ENCODE data around the gene MEIOB. TPM values are rescaled to one million over a fixed set of nuclear protein-coding genes. Genes with fewer than 3 reads are reported as not detected.

Gene MEIOB
- total RNA-seq, 1 donor = not detected

DNA sequence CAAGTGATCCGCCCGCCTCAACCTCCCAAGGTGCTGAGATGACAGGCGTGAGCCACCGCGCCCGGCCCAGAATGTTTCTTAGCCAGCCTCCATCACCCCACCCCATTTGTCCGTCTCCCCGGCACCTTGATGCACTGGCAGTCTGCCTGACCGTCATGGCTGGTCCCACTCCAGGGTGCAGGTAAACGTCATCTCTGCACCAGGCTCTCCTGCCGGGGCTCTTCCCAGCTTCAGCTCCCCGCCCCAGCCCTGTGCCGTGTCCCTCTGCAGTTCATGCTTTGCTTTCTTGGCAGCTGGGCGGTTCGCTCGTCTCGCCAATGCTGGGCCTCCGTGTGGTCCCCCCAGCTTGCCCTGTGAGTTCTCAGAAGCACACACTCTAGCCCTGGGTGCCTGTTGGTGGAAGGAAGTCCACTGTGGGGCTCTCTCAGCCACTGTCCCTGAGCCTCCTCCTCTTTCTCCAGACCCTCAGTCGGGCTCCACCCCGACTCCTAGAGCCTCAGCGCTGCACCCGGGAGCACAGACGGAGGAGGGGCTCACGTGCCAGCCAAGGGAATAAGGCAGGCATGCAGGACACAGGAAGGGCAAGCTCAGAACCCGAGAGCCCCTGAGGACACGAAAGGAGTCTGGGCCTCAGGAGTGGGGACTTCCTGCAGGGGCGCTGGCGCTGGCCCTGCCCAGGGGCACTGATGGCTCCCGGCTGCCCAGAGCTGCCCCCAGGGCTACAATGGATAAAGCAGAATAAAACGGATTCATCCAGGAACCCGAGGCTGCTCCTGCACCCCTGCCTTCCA, 34.3 kb upstream of the MEIOB start:
- no peaks in the 10 kb centered on the region for H4K20me1 ChIP-seq (ENCODE audit: insufficient read depth, low read length)
- no peak overlapping the region for H2AFZ ChIP-seq (ENCODE audit: low read length)
- peaks cover 42% of the 10 kb centered on the region for H3K27me3 ChIP-seq (ENCODE audit: insufficient read depth, low read length)
- H3K4me2 ChIP-seq (ENCODE audit: insufficient read depth, low read length) = no peak overlapping the region
- no peaks in the 10 kb centered on the region for H3K79me2 ChIP-seq (ENCODE audit: insufficient read depth, low read length)
- TF ChIP-seq, protein P1, sequence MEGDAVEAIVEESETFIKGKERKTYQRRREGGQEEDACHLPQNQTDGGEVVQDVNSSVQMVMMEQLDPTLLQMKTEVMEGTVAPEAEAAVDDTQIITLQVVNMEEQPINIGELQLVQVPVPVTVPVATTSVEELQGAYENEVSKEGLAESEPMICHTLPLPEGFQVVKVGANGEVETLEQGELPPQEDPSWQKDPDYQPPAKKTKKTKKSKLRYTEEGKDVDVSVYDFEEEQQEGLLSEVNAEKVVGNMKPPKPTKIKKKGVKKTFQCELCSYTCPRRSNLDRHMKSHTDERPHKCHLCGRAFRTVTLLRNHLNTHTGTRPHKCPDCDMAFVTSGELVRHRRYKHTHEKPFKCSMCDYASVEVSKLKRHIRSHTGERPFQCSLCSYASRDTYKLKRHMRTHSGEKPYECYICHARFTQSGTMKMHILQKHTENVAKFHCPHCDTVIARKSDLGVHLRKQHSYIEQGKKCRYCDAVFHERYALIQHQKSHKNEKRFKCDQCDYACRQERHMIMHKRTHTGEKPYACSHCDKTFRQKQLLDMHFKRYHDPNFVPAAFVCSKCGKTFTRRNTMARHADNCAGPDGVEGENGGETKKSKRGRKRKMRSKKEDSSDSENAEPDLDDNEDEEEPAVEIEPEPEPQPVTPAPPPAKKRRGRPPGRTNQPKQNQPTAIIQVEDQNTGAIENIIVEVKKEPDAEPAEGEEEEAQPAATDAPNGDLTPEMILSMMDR (IDR thresholded peaks at IDR 0.05; ENCODE audit: extremely low read depth, low read depth, low read length) = no peak
- no peaks in the 10 kb centered on the region for H3K36me3 ChIP-seq (ENCODE audit: insufficient read depth, low read length)
- no peak overlapping the region for H3K27ac ChIP-seq (ENCODE audit: low read depth, low read length)
- no peaks in the 10 kb centered on the region for H3K4me1 ChIP-seq (ENCODE audit: insufficient read depth, low read length)
- no peak overlapping the region for H3K4me3 ChIP-seq (ENCODE audit: insufficient read depth, low read length)
- DNase-seq (ENCODE audit: insufficient read length, low spot score, missing footprints) = peak; percentile 38
- H3K9me3 ChIP-seq (ENCODE audit: low read depth, low read length) = no peaks in the 10 kb centered on the region

DNA sequence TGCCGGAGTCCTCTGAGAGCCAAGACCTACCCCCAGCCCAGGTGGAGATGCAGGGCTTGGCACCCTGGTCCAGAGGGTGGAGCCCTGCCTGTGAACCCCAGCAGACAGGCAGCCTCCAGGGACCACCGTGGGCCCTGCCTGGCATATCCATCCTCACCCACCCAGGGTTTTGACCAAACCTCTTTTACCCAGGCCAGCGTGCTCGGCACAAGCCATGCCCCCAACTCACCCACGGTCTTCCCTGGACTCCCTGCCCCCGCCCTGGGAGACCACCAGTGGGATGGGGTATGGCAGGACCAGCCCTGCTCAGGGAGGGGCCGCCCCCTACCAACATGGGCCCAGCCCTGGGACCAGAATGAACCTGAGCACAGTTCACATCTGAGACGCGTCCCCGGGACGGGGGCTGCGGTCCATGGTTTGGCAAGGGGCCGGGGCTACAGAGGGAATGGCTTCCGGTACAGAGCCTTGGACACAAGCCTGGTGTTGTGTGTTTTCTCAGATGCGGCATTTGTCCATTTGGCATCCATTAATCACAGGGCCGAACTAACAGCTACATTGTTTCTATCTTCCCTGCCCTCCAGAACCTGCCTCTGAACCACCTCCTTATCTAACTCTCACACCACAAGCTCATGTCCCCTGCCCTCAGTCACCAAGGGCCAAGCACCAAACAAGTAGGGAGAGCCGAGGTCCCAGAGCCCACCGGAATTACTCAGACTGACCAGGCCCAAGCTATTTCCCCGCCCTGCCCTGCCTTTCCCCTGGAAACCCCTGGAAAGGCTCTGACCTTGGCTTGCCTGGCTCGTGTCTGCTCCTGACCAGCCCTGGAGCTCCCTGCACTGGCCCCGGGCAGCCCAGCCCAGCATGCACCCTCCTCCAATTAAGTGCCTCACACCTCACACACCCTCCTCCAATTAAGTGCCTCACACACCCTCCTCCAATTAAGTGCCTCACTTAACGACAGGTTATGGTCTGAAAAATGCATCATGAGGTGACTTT, 32.2 kb upstream of the MEIOB start:
- H4K20me1 ChIP-seq (ENCODE audit: insufficient read depth, low read length) = no peaks in the 10 kb centered on the region
- peak; percentile 73 for DNase-seq (ENCODE audit: insufficient read length, low spot score, missing footprints)
- H3K9me3 ChIP-seq (ENCODE audit: low read depth, low read length) = no peaks in the 10 kb centered on the region

DNA sequence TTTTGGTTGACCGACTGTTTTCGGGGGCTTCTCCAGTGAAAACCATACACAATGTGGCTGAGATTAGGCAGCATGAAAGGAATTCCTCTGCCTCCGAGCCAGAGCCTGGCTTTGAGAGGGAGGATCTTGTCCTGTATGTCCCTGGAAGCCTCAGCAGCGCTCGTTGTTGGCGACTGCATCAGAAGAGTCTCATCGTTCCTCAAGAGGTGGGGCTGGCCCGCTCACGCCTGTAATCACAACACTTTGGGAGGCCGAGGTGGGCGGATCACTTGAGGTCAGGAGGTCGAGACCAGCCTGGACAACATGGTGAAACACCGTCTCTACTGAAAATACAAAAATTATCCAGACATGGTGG, 31.2 kb upstream of the MEIOB start:
- H3K36me3 ChIP-seq (ENCODE audit: insufficient read depth, low read length) = no peaks in the 10 kb centered on the region
- H3K27me3 ChIP-seq (ENCODE audit: insufficient read depth, low read length) = peaks cover 32% of the 10 kb centered on the region
- no peak overlapping the region for H3K4me2 ChIP-seq (ENCODE audit: insufficient read depth, low read length)
- no peak overlapping the region for H2AFZ ChIP-seq (ENCODE audit: low read length)
- no peaks in the 10 kb centered on the region for H3K4me1 ChIP-seq (ENCODE audit: insufficient read depth, low read length)
- TF ChIP-seq, protein P1 (IDR thresholded peaks at IDR 0.05; ENCODE audit: extremely low read depth, low read depth, low read length) = no peak
- H4K20me1 ChIP-seq (ENCODE audit: insufficient read depth, low read length) = no peaks in the 10 kb centered on the region
- no peak overlapping the region for H3K27ac ChIP-seq (ENCODE audit: low read depth, low read length)
- no peaks in the 10 kb centered on the region for H3K79me2 ChIP-seq (ENCODE audit: insufficient read depth, low read length)
- H3K4me3 ChIP-seq (ENCODE audit: insufficient read depth, low read length) = no peak overlapping the region
- no peaks in the 10 kb centered on the region for H3K9me3 ChIP-seq (ENCODE audit: low read depth, low read length)
- DNase-seq (ENCODE audit: insufficient read length, low spot score, missing footprints) = no peak

More for the DNA sequence above, 32.2 kb upstream of the MEIOB start:
- Histone ChIP-seq H3K36me3 (ENCODE audit: insufficient read depth, low read length) (no peaks in the 10 kb centered on the region), H3K4me3 (ENCODE audit: insufficient read depth, low read length) (no peak overlapping the region), H3K4me2 (ENCODE audit: insufficient read depth, low read length) (no peak overlapping the region), H3K79me2 (ENCODE audit: insufficient read depth, low read length) (no peaks in the 10 kb centered on the region), H2AFZ (ENCODE audit: low read length) (no peak overlapping the region), H3K27me3 (ENCODE audit: insufficient read depth, low read length) (peaks cover 42% of the 10 kb centered on the region), H3K4me1 (ENCODE audit: insufficient read depth, low read length) (no peaks in the 10 kb centered on the region), H3K27ac (ENCODE audit: low read depth, low read length) (no peak overlapping the region)
- TF ChIP-seq, protein P1 (IDR thresholded peaks at IDR 0.05; ENCODE audit: extremely low read depth, low read depth, low read length) = no peak
